Measurements from ENCODE around the gene KCTD21.

GRCh38 chr11:78234006-78234405 is 45.6 kb upstream of the KCTD21 start:
- TF ChIP-seq CTCF (IDR thresholded peaks at IDR 0.05): no peak
- TF ChIP-seq POLR2A (IDR thresholded peaks at IDR 0.05): no peak
